ENCODE measurements around the gene C10orf90. TPM values are rescaled to one million over a fixed set of nuclear protein-coding genes. Genes with fewer than 3 reads are reported as not detected.

C10orf90 gene
- total RNA-seq = not detected in 2 replicates

GRCh38 chr10:126670056-126670894, at the start of gene C10orf90:
Gene C10orf90 (minus strand): TSS chr10:126670693. CDS start chr10:126670480, 213 bp downstream.

DNA sequence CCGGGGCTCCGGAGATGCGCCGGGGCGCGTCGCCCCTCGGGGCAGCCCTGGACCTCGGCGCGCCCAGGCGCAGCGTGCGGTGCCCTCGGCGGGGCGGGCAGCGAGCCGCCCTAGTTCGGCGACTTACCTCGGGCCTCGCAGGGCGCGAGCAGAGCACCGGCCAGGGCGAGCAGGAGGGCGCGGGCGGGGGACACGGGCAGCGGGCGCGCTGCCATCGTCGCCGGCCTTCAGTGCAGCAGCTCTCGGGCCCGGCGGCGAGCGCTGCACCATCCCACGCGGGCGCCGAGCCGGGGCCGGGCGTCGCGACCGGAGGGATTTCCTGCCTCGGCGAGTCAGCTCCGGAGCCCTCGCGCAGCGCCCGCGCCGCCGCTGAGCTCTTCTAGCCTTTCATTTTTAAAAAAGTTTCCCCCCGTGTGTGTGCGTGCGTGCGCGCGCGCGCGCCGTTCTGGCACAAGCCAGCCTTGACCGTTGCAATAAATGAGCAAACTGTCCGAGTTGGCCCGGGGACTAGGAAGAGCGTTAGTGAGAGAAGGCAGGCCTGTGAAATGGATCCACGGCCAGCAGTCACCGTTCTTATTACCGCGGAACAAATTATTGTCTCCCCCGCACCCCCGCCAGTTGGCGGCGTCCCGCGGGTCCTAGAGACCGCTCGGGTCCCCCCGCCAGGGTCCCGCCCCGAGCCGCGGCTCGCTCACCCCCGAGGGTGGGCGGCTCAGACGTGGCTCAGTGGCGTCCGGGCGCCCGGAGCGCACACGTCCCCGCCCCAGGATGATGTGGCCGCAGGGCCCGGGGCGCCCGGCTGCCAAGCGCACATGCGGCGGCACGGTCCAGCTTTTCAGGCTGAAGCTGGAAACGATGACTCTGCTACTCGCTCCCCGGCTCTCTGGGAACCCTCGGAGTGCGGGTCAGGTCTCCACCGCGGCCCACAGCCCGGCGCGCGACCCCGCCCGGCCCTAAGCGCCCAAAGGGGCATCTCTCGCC, 282.3 kb downstream of the C10orf90 start, which contains the start of gene ADAM12:
Gene ADAM12 (minus strand): TSS at position 547 of the 981 bp plus-strand sequence. CDS start 332 bp downstream, at position 215.

Other genes with a start within 250 kb of the C10orf90 start
- gene DOCK1, start 234.7 kb upstream of the C10orf90 start, total RNA-seq = 81.2 and 82.7 TPM in 2 replicates

Measured in epithelial cell of umbilical artery (primary cell).